ENCODE data around the gene MSMO1. TPM values are rescaled to one million over a fixed set of nuclear protein-coding genes. Genes with fewer than 3 reads are reported as not detected.
A peak's percentile ranks its signal among the peaks of the same experiment; 100 is the strongest.

MSMO1 gene
- polyA plus RNA-seq, 1 donor (not counting 4 experiments of a cell fraction or from before 2014, with no cell fraction given) = 541 TPM

GRCh38 chr4:165326831-165327210 is 648 bp upstream of the MSMO1 start:
- Histone ChIP-seq H3K4me3 (ENCODE audit: control insufficient read depth in 2 of 3, extremely low read depth in 1 of 3, insufficient read depth in 2 of 3, low read depth in 1 of 3, low read length in 3 of 3) (peak overlapping the region; percentile 44 to 90 (median 81)), H3K4me1 (ENCODE audit: control insufficient read depth, extremely low read depth, insufficient read depth, low read length) (peaks cover 32% of the 10 kb centered on the region), H3K9me1 (ENCODE audit: control insufficient read depth, extremely low read depth, insufficient read depth, low read length) (no peaks in the 10 kb centered on the region), H3K9ac (ENCODE audit: control insufficient read depth, extremely low read depth, insufficient read depth, low read length) (peak overlapping the region; percentile 91), H3K27me3 (ENCODE audit: control insufficient read depth, extremely low read depth, insufficient read depth, low read length) (no peaks in the 10 kb centered on the region), H3K4me2 (ENCODE audit: control insufficient read depth, extremely low read depth, insufficient read depth, low read depth, low read length) (peak overlapping the region; percentile 83), H3K36me3 (ENCODE audit: control insufficient read depth in 2 of 2, extremely low read depth in 1 of 2, insufficient read depth in 2 of 2, low read length in 2 of 2) (peaks cover 7% of the 10 kb centered on the region in 2 experiments), H3K27ac (ENCODE audit: control insufficient read depth, insufficient read depth, low read length) (peak overlapping the region; percentile 97), H3K9me3 (ENCODE audit: control insufficient read depth, low read depth, low read length) (peaks cover 8% of the 10 kb centered on the region), H2AFZ (ENCODE audit: control insufficient read depth, low read length) (peak overlapping the region; percentile 84), H3K79me2 (ENCODE audit: control insufficient read depth, insufficient read depth, low read length) (peaks cover 44% of the 10 kb centered on the region), H4K20me1 (ENCODE audit: control insufficient read depth, extremely low read depth, insufficient read depth, low read length) (peaks cover 22% of the 10 kb centered on the region)
- FAIRE-seq = no peak
- TF ChIP-seq EZH2 (IDR thresholded peaks at IDR 0.05; ENCODE audit: low read length) (no peak), CTCF (optimal IDR thresholded peaks at IDR 0.05 in 1 of 3, IDR thresholded peaks at IDR 0.05 in 1 of 3, conservative IDR thresholded peaks at IDR 0.05 in 1 of 3; ENCODE audit: extremely low read depth in 1 of 3, insufficient read depth in 2 of 3, low read length in 3 of 3) (no peak)
- no peak for DNase-seq (ENCODE audit: low read depth, low spot score)
- dilution Hi-C loops (cut with MboI; ENCODE audit: extremely low pct_ligation_motif_present, low sequenced_read_pairs) = loop anchor here (25.0 kb wide), 1 partner anchor 135 kb away; no protein-coding TSS in a partner anchor

GRCh38 chr4:165328101-165328425 is 594 bp downstream of the MSMO1 start:
- Histone ChIP-seq H3K36me3 (ENCODE audit: control insufficient read depth in 2 of 2, extremely low read depth in 1 of 2, insufficient read depth in 2 of 2, low read length in 2 of 2) (peaks cover 7 to 11% of the 10 kb centered on the region in 2 experiments), H3K4me1 (ENCODE audit: control insufficient read depth, extremely low read depth, insufficient read depth, low read length) (peaks cover 34% of the 10 kb centered on the region), H3K9ac (ENCODE audit: control insufficient read depth, extremely low read depth, insufficient read depth, low read length) (peak overlapping the region; percentile 89), H4K20me1 (ENCODE audit: control insufficient read depth, extremely low read depth, insufficient read depth, low read length) (peaks cover 33% of the 10 kb centered on the region), H2AFZ (ENCODE audit: control insufficient read depth, low read length) (no peak overlapping the region), H3K4me2 (ENCODE audit: control insufficient read depth, extremely low read depth, insufficient read depth, low read depth, low read length) (peak overlapping the region; percentile 77), H3K4me3 (ENCODE audit: control insufficient read depth in 2 of 3, extremely low read depth in 1 of 3, insufficient read depth in 2 of 3, low read depth in 1 of 3, low read length in 3 of 3) (peak overlapping the region; percentile 68 to 100 (median 83)), H3K79me2 (ENCODE audit: control insufficient read depth, insufficient read depth, low read length) (peaks cover 56% of the 10 kb centered on the region), H3K27ac (ENCODE audit: control insufficient read depth, insufficient read depth, low read length) (peak overlapping the region; percentile 85), H3K9me1 (ENCODE audit: control insufficient read depth, extremely low read depth, insufficient read depth, low read length) (no peaks in the 10 kb centered on the region), H3K27me3 (ENCODE audit: control insufficient read depth, extremely low read depth, insufficient read depth, low read length) (no peaks in the 10 kb centered on the region), H3K9me3 (ENCODE audit: control insufficient read depth, low read depth, low read length) (peaks cover 8% of the 10 kb centered on the region)
- TF ChIP-seq EZH2 (IDR thresholded peaks at IDR 0.05; ENCODE audit: low read length) (no peak), CTCF (optimal IDR thresholded peaks at IDR 0.05 in 1 of 3, IDR thresholded peaks at IDR 0.05 in 1 of 3, conservative IDR thresholded peaks at IDR 0.05 in 1 of 3; ENCODE audit: extremely low read depth in 1 of 3, insufficient read depth in 2 of 3, low read length in 3 of 3) (no peak)
- DNase-seq (ENCODE audit: low read depth, low spot score) (no peak), FAIRE-seq (no peak)
- dilution Hi-C loops (cut with MboI; ENCODE audit: extremely low pct_ligation_motif_present, low sequenced_read_pairs) = loop anchor here (25.0 kb wide), 1 partner anchor 134 kb away; no protein-coding TSS in a partner anchor
